Raji (cell line): ENCODE data around the gene TENM4.

ENCODE experiments used
- POLR2A ChIP-seq: IDR thresholded peaks from 2 replicates; pipeline ENCODE4 v1.6.1; 2011; ENCODE audit warnings: low read depth, low read length, control low read depth; ENCODE audit not compliant: insufficient read depth

TENM4 gene

GRCh38 chr11:79226126-79226525, 214.7 kb downstream of the TENM4 start:
- no peak for TF ChIP-seq POLR2A

GRCh38 chr11:79221444-79222130, 219.2 kb downstream of the TENM4 start:
- no peak for TF ChIP-seq POLR2A

GRCh38 chr11:79220171-79220570, 220.7 kb downstream of the TENM4 start:
- TF ChIP-seq POLR2A = no peak

- TF ChIP-seq POLR2A = no peak
Measured at GRCh38 chr11:79219186-79220045, 221.4 kb downstream of the TENM4 start.

- TF ChIP-seq POLR2A = no peak
Measured at GRCh38 chr11:79212741-79213190, 228.1 kb downstream of the TENM4 start.

GRCh38 chr11:79209540-79210266, 231.1 kb downstream of the TENM4 start:
- TF ChIP-seq POLR2A = no peak

- TF ChIP-seq POLR2A = no peak
Measured at GRCh38 chr11:79208126-79208525, 232.7 kb downstream of the TENM4 start.

GRCh38 chr11:79206951-79207350, 233.9 kb downstream of the TENM4 start:
- no peak for TF ChIP-seq POLR2A

GRCh38 chr11:79205786-79206185, 235.0 kb downstream of the TENM4 start:
- no peak for TF ChIP-seq POLR2A

GRCh38 chr11:79201677-79202347, 239.0 kb downstream of the TENM4 start:
- no peak for TF ChIP-seq POLR2A

GRCh38 chr11:79200398-79201070, 240.3 kb downstream of the TENM4 start:
- TF ChIP-seq POLR2A = no peak

- no peak for TF ChIP-seq POLR2A
Measured at GRCh38 chr11:79199729-79200354, 241.0 kb downstream of the TENM4 start.

GRCh38 chr11:79198898-79199250, 242.0 kb downstream of the TENM4 start:
- no peak for TF ChIP-seq POLR2A
